ENCODE data around the gene UGT1A7.

DNA sequence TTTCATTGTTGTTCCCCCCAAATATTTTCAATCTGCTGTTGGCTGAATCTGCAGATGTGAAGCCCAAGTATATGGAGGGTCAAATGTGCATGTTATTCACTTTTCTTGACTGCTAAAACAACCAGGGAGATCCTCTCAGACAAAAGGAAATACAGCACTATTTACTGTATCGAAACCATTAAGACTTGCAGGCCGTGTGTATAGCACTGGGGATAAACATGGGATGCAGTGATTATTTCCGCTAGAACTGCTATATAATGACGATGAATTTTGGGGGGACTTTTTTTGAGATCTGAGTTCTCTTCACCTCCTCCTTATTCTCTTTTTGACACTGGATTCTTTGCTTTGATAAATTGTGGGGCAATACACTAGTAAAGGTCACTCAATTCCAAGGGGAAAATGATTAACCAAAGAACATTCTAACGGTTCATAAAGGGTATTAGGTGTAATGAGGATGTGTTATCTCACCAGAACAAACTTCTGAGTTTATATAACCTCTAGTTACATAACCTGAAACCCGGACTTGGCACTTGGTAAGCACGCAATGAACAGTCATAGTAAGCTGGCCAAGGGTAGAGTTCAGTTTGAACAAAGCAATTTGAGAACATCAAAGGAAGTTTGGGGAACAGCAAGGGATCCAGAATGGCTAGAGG is 74.9 kb downstream of the UGT1A7 start:
- TF ChIP-seq, protein P1, sequence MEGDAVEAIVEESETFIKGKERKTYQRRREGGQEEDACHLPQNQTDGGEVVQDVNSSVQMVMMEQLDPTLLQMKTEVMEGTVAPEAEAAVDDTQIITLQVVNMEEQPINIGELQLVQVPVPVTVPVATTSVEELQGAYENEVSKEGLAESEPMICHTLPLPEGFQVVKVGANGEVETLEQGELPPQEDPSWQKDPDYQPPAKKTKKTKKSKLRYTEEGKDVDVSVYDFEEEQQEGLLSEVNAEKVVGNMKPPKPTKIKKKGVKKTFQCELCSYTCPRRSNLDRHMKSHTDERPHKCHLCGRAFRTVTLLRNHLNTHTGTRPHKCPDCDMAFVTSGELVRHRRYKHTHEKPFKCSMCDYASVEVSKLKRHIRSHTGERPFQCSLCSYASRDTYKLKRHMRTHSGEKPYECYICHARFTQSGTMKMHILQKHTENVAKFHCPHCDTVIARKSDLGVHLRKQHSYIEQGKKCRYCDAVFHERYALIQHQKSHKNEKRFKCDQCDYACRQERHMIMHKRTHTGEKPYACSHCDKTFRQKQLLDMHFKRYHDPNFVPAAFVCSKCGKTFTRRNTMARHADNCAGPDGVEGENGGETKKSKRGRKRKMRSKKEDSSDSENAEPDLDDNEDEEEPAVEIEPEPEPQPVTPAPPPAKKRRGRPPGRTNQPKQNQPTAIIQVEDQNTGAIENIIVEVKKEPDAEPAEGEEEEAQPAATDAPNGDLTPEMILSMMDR (IDR thresholded peaks at IDR 0.05 in 4 of 5, conservative IDR thresholded peaks at IDR 0.05 in 1 of 5), result no peak
- TF ChIP-seq POLR2A (IDR thresholded peaks at IDR 0.05), result no peak
